ENCODE results near the gene SCYGR1. TPM values are rescaled to one million over a fixed set of nuclear protein-coding genes. Genes with fewer than 3 reads are reported as not detected.
"Not testable (repeated sequence)": the region's sequence is repeated elsewhere in the genome, so short reads cannot be mapped to it uniquely, and the experiment has no call there.

The SCYGR1 gene
- total RNA-seq, 1 donor from 2014 or later: not detected

DNA sequence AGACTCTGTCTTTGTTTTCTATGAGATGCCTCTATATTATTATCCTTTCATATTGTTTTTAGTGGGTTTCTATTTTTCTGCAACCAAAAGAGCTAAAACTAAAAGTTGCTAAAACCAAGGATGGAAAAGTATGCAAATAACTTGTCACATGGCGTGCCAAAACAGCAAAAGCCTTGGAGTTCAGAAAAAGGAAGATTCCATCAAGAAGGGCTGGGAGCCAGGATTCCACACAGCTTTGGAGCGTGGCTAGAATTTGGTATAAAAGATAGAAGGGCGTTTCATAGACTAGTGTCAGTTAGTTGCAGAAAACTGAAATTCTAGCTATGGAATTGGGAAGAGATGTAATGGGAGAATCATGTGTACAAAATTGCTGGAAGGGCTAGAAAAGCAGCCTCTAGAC is 4.1 kb downstream of the SCYGR1 start:
- H3K36me3 ChIP-seq: no peaks in the 10 kb centered on the region
- H3K9me3 ChIP-seq: no peaks in the 10 kb centered on the region
- H3K27me3 ChIP-seq: no peaks in the 10 kb centered on the region
- H3K27ac ChIP-seq: no peak overlapping the region
- TF ChIP-seq, protein P1, sequence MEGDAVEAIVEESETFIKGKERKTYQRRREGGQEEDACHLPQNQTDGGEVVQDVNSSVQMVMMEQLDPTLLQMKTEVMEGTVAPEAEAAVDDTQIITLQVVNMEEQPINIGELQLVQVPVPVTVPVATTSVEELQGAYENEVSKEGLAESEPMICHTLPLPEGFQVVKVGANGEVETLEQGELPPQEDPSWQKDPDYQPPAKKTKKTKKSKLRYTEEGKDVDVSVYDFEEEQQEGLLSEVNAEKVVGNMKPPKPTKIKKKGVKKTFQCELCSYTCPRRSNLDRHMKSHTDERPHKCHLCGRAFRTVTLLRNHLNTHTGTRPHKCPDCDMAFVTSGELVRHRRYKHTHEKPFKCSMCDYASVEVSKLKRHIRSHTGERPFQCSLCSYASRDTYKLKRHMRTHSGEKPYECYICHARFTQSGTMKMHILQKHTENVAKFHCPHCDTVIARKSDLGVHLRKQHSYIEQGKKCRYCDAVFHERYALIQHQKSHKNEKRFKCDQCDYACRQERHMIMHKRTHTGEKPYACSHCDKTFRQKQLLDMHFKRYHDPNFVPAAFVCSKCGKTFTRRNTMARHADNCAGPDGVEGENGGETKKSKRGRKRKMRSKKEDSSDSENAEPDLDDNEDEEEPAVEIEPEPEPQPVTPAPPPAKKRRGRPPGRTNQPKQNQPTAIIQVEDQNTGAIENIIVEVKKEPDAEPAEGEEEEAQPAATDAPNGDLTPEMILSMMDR (IDR thresholded peaks at IDR 0.05): no peak
- DNase-seq (no peak), ATAC-seq (no peak)
- intact Hi-C loops (cut with DNase I): no loop called here
- no peaks in the 10 kb centered on the region for H3K4me1 ChIP-seq
- H3K4me3 ChIP-seq: no peak overlapping the region

DNA sequence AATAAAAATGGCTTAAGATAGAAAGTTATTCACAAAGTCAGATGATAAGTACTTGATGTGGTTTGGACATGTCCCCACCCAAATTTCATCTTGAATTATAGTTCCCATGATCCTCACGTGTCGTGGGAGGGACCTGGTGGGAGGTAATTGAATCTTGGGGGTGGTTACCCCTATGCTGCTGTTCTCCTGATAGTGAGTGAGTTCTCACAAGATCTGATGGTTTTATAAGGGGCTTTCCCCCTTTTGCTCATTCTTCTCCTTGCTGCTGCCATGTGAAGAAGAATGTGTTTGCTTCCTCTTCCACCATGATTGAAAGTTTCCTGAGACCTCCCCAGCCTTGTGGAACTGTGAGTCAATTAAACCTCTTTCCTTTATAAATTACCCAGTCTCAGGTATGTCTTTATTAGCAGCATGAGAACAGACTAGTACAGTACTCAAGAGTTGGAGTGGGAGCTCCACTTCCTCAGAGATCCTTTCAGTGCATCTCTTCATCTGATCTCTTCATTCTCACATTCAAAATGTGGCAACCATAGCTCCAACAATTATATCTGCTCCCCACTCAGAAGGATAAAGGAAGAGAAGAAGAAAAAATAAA is 5.4 kb downstream of the SCYGR1 start:
- H3K9me3 ChIP-seq; H3K4me3 ChIP-seq; ATAC-seq; H3K27me3 ChIP-seq; H3K4me1 ChIP-seq; intact Hi-C loops (cut with DNase I); H3K36me3 ChIP-seq; H3K27ac ChIP-seq; DNase-seq: not testable (repeated sequence)

DNA sequence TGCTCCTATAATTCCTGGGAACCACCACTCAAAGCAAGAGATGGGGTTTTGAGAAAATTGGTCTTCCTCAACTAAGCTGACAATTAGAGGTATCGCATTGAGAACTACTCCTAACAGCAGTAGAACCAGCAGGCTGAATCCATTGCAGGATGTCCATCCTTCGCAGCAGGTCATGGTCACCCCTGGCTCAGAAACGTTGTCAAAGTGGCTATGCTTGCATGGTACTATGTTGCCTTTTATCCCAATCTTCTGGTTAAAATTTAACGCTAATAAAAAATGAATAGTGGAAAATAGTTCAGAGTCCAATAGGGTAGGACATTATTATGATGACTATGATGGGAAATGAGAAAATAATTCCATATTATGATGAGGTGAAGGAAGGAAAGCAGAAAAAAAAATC is 8.7 kb downstream of the SCYGR1 start, which contains the start of gene TM4SF20:
Gene TM4SF20, minus strand, starts transcription at position 212 of the 400 bp plus-strand sequence. Its CDS starts 38 bp downstream, at position 174.
- Histone ChIP-seq H3K9me3 (no peaks in the 10 kb centered on the region), H3K36me3 (no peaks in the 10 kb centered on the region), H3K27ac (no peak within 1 kb of the TSS), H3K27me3 (no peaks in the 10 kb centered on the region), H3K4me1 (no peaks in the 10 kb centered on the region), H3K4me3 (no peak within 1 kb of the TSS)
- TF ChIP-seq, protein P1 (IDR thresholded peaks at IDR 0.05): no peak
- ATAC-seq (no peak), DNase-seq (no peak)
- intact Hi-C loops (cut with DNase I): no loop called here

DNA sequence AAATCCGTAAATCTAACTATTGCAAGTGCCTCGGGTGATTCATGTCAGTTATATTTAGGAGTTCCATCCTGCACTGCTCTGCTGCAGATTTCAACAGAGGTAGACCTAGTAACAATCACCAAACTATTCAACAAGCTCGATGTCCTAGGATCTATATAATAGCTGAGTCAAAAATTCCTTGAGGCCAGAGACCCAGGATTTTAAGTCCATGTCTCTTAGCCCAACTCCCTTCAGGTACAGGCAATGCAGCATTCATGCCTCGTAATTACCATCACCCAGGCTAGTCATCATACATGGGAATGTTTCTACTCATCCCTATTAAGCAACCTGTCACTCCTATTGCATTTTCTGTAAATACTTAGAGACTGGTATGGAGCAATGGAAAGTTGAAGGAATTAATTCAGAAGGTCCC is 9.4 kb downstream of the SCYGR1 start:
- Histone ChIP-seq H3K4me3 (no peak overlapping the region), H3K27me3 (no peaks in the 10 kb centered on the region), H3K9me3 (no peaks in the 10 kb centered on the region), H3K36me3 (no peaks in the 10 kb centered on the region), H3K27ac (no peak overlapping the region), H3K4me1 (no peaks in the 10 kb centered on the region)
- intact Hi-C loops (cut with DNase I): no loop called here
- no peak for DNase-seq
- TF ChIP-seq, protein P1 (IDR thresholded peaks at IDR 0.05): no peak
- no peak for ATAC-seq

DNA sequence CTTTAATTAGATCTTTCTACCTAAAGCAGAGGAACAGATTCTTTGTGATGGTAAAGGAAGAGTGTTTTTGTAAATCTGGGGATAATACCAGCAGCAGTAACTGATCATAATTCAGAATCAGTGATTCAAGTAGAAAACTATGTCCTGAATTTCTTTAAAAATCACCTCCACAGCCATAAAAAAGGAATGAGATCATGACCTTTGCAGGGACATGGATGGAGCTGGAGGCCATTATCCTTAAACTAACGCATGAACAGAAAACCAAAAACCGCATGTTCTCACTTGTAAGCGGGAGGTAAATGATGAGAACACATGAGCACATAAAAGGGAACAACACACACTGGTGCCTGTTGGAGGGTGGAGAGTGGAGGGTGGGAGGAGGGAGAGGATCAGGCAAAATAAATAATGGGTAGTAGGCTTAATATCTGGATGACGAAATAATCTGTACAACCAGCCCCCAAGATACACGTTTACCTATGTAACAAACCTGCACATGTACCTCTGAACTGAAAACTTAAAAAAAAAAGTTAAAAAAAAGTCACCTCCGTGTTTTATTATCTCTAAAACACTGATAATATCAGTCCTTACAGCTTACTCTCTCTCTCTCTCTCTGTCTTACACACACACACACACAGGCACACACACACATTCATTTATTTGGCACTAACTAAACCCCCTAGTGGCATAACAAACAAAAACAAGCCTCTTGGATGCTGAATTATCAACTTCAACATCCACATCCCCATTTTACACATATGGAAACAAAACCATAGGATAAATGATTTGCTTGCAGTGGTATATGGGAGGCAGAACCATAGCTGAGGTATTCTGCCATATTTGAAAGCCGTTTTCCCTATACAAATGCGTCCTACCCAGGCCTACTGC is 10.0 kb downstream of the SCYGR1 start:
- Histone ChIP-seq H3K27ac (no peak overlapping the region), H3K4me1 (no peaks in the 10 kb centered on the region), H3K36me3 (no peaks in the 10 kb centered on the region), H3K9me3 (no peaks in the 10 kb centered on the region), H3K27me3 (no peaks in the 10 kb centered on the region), H3K4me3 (no peak overlapping the region)
- TF ChIP-seq, protein P1 (IDR thresholded peaks at IDR 0.05): no peak
- DNase-seq (no peak), ATAC-seq (no peak)
- intact Hi-C loops (cut with DNase I): no loop called here
